Keratinocyte (primary cell): Measurements from ENCODE around the gene MED15. TPM values are rescaled to one million over a fixed set of nuclear protein-coding genes. Genes with fewer than 3 reads are reported as not detected.

ENCODE experiments used
- DNase-seq: peaks from one replicate; pipeline ENCODE4 v3.0.0-alpha.2; 2011; ENCODE audit warnings: low read depth, missing footprints, low spot score
- FAIRE-seq: peaks from 2 replicates; lab custom pipeline; 2011; peaks lifted over from hg19 to GRCh38; lab: Jason Lieb, UNC
- H2AFZ ChIP-seq: 2 replicates; pipeline ENCODE4 v1.6.0; 2012; ENCODE audit warnings: low read length, control low read depth, inconsistent platforms; ENCODE audit not compliant: control insufficient read depth
- H3K27ac ChIP-seq: 2 replicates; pipeline ENCODE4 v1.5.1; 2011; ENCODE audit warnings: low read length; ENCODE audit not compliant: control insufficient read depth, insufficient read depth
- H3K27me3 ChIP-seq: 3 replicates; pipeline ENCODE4 v1.6.0; 2011; ENCODE audit warnings: low read length; ENCODE audit not compliant: control insufficient read depth, insufficient read depth; ENCODE audit errors: extremely low read depth
- H3K36me3 ChIP-seq, 2 experiments: 2 replicates in 1 of 2; 3 replicates in 1 of 2; pipeline ENCODE4 v1.5.1; 2011; ENCODE audit warnings: low read length in 2 of 2, mild to moderate bottlenecking in 1 of 2; ENCODE audit not compliant: control insufficient read depth in 2 of 2, insufficient read depth in 2 of 2; ENCODE audit errors: extremely low read depth in 1 of 2
- H3K4me1 ChIP-seq: 3 replicates; pipeline ENCODE4 v1.5.1; 2011; ENCODE audit warnings: low read length; ENCODE audit not compliant: control insufficient read depth, insufficient read depth; ENCODE audit errors: extremely low read depth
- H3K4me2 ChIP-seq: 3 replicates; pipeline ENCODE4 v1.6.0; 2011; ENCODE audit warnings: low read depth, low read length; ENCODE audit not compliant: control insufficient read depth, insufficient read depth; ENCODE audit errors: extremely low read depth
- H3K4me3 ChIP-seq, 3 experiments: fragments of 200-600 bp in 1 of 3; sonication (generic) in 1 of 3; 2 replicates in 2 of 3; 3 replicates in 1 of 3; pipeline ENCODE4 v1.5.1; 2011 to 2016; ENCODE audit warnings: low read length in 3 of 3, mild to moderate bottlenecking in 3 of 3, control low read depth in 2 of 3, inconsistent platforms in 1 of 3, low read depth in 1 of 3, mixed read lengths in 1 of 3, mixed run types in 1 of 3, moderate library complexity in 1 of 3; ENCODE audit not compliant: control insufficient read depth in 2 of 3, insufficient read depth in 2 of 3; ENCODE audit errors: extremely low read depth in 1 of 3
- H3K79me2 ChIP-seq: 2 replicates; pipeline ENCODE4 v1.6.0; 2012; ENCODE audit warnings: low read length; ENCODE audit not compliant: control insufficient read depth, insufficient read depth
- H3K9ac ChIP-seq: 3 replicates; pipeline ENCODE4 v1.6.0; 2011; ENCODE audit warnings: low read length; ENCODE audit not compliant: control insufficient read depth, insufficient read depth; ENCODE audit errors: extremely low read depth
- H3K9me1 ChIP-seq: 3 replicates; pipeline ENCODE4 v1.6.0; 2011; ENCODE audit warnings: low read length; ENCODE audit not compliant: control insufficient read depth, insufficient read depth; ENCODE audit errors: extremely low read depth
- H3K9me3 ChIP-seq: 2 replicates; pipeline ENCODE4 v1.5.1; 2012; ENCODE audit warnings: low read depth, low read length; ENCODE audit not compliant: control insufficient read depth
- H4K20me1 ChIP-seq: 3 replicates; pipeline ENCODE4 v1.6.0; 2011; ENCODE audit warnings: low read length; ENCODE audit not compliant: control insufficient read depth, insufficient read depth; ENCODE audit errors: extremely low read depth
- EZH2 ChIP-seq: IDR thresholded peaks from one replicate; pipeline ENCODE4 v1.6.1; 2012; ENCODE audit warnings: inconsistent platforms, mild to moderate bottlenecking, low read length, moderate library complexity
- dilution Hi-C: fragments of 300-500 bp; cut with MboI; formaldehyde crosslinking; loops from one replicate; pipeline ENCODE4 v1.7.0; 2020; ENCODE audit warnings: low sequenced_read_pairs; ENCODE audit not compliant: extremely low pct_ligation_motif_present
- polyA plus RNA-seq, 5 experiments: library from polyadenylated mRNA; depleted of rRNA in 3 of 5; stranded (reverse) in 3 of 5; stranded (forward) in 1 of 5; unstranded in 1 of 5; fragments of >200 nt; gene quantifications; 1 replicate in 1 of 5; 2 replicates in 3 of 5; 3 replicates in 1 of 5; pipeline versions ENCODE4 v1.2.1 to v1.2.3, GENCODE V29; 2011 to 2012; ENCODE audit warnings: missing spikeins in 2 of 5, low read depth in 1 of 5, low replicate concordance in 1 of 5
- TF ChIP-seq, protein P1 (sequence below), 3 experiments: IDR thresholded peaks in 1 of 3; conservative IDR thresholded peaks in 1 of 3; optimal IDR thresholded peaks in 1 of 3; 2 replicates in 2 of 3; 3 replicates in 1 of 3; pipeline versions ENCODE3 to v1.5.1; 2011; ENCODE audit warnings: low read length in 3 of 3, mild to moderate bottlenecking in 3 of 3, moderate library complexity in 2 of 3, control low read depth in 1 of 3, inconsistent platforms in 1 of 3; ENCODE audit not compliant: insufficient read depth in 2 of 3; ENCODE audit errors: extremely low read depth in 1 of 3

Gene MED15
- polyA plus RNA-seq, 1 donor (not counting 4 experiments of a cell fraction or from before 2014, with no cell fraction given) = 24.9 TPM

GRCh38 chr22:20554824-20555223 is 47.4 kb downstream of the MED15 start:
- no peak for FAIRE-seq
- peaks cover 10% of the 10 kb centered on the region for H4K20me1 ChIP-seq
- H3K27me3 ChIP-seq = no peaks in the 10 kb centered on the region
- H3K4me3 ChIP-seq = no peak overlapping the region
- dilution Hi-C loops = no loop called here
- no peaks in the 10 kb centered on the region for H3K9me3 ChIP-seq
- H3K9me1 ChIP-seq = peaks cover 9% of the 10 kb centered on the region
- H3K36me3 ChIP-seq = peaks cover 49 to 66% of the 10 kb centered on the region in 2 experiments
- no peak overlapping the region for H3K4me2 ChIP-seq
- H3K4me1 ChIP-seq = no peaks in the 10 kb centered on the region
- H3K79me2 ChIP-seq = peaks cover 79% of the 10 kb centered on the region
- DNase-seq = no peak
- TF ChIP-seq EZH2 = no peak
- TF ChIP-seq, protein P1, sequence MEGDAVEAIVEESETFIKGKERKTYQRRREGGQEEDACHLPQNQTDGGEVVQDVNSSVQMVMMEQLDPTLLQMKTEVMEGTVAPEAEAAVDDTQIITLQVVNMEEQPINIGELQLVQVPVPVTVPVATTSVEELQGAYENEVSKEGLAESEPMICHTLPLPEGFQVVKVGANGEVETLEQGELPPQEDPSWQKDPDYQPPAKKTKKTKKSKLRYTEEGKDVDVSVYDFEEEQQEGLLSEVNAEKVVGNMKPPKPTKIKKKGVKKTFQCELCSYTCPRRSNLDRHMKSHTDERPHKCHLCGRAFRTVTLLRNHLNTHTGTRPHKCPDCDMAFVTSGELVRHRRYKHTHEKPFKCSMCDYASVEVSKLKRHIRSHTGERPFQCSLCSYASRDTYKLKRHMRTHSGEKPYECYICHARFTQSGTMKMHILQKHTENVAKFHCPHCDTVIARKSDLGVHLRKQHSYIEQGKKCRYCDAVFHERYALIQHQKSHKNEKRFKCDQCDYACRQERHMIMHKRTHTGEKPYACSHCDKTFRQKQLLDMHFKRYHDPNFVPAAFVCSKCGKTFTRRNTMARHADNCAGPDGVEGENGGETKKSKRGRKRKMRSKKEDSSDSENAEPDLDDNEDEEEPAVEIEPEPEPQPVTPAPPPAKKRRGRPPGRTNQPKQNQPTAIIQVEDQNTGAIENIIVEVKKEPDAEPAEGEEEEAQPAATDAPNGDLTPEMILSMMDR (optimal IDR thresholded peaks at IDR 0.05 in 1 of 3, IDR thresholded peaks at IDR 0.05 in 1 of 3, conservative IDR thresholded peaks at IDR 0.05 in 1 of 3; ENCODE audit: extremely low read depth in 1 of 3, insufficient read depth in 2 of 3, low read length in 3 of 3) = no peak
- no peak overlapping the region for H2AFZ ChIP-seq
- no peak overlapping the region for H3K9ac ChIP-seq
- no peak overlapping the region for H3K27ac ChIP-seq

GRCh38 chr22:20558534-20558933 is 51.1 kb downstream of the MED15 start:
- Histone ChIP-seq H3K9me3 (no peaks in the 10 kb centered on the region), H3K27ac (no peak overlapping the region), H2AFZ (no peak overlapping the region), H3K4me1 (peaks cover 8% of the 10 kb centered on the region), H3K9me1 (peaks cover 5% of the 10 kb centered on the region), H4K20me1 (peaks cover 2% of the 10 kb centered on the region), H3K4me2 (no peak overlapping the region), H3K27me3 (no peaks in the 10 kb centered on the region), H3K79me2 (peaks cover 55% of the 10 kb centered on the region), H3K4me3 (no peak overlapping the region), H3K9ac (no peak overlapping the region), H3K36me3 (peaks cover 37 to 55% of the 10 kb centered on the region in 2 experiments)
- no peak for FAIRE-seq
- no peak for TF ChIP-seq EZH2
- TF ChIP-seq, protein P1 (optimal IDR thresholded peaks at IDR 0.05 in 1 of 3, IDR thresholded peaks at IDR 0.05 in 1 of 3, conservative IDR thresholded peaks at IDR 0.05 in 1 of 3; ENCODE audit: extremely low read depth in 1 of 3, insufficient read depth in 2 of 3, low read length in 3 of 3) = no peak
- dilution Hi-C loops = no loop called here
- DNase-seq = no peak
